Esophagus muscularis mucosa (tissue), 4 donors: ENCODE measurements around the gene OSR1. TPM values are rescaled to one million over a fixed set of nuclear protein-coding genes. Genes with fewer than 3 reads are reported as not detected.
A peak's percentile ranks its signal among the peaks of the same experiment; 100 is the strongest.

Source experiments
- DNase-seq: peaks from one replicate; pipeline ENCODE4 v3.0.0-alpha.2; 2017; ENCODE audit errors: extremely low spot score
- H3K27ac ChIP-seq, 4 donors: fragments of 200-600 bp; sonication (generic); replicated peaks in 1 of 4; 1 replicate in 3 of 4; 2 replicates in 1 of 4; pipeline ENCODE4 v1.5.1; 2016 to 2019; ENCODE audit warnings: mild to moderate bottlenecking in 1 of 4
- H3K27me3 ChIP-seq, 4 donors: fragments of 200-600 bp; sonication (generic); one replicate each; pipeline versions ENCODE4 v1.5.1 to v1.6.0; 2016 to 2019
- H3K36me3 ChIP-seq, 4 donors: fragments of 200-600 bp; sonication (generic); one replicate each; pipeline ENCODE4 v1.5.1; 2016 to 2019
- H3K4me1 ChIP-seq, 4 donors: fragments of 200-600 bp; sonication (generic); one replicate each; pipeline ENCODE4 v1.5.1; 2016 to 2019
- H3K4me3 ChIP-seq, 4 donors: fragments of 200-600 bp; sonication (generic); 1 replicate in 2 of 4; 2 replicates in 2 of 4; pipeline ENCODE4 v1.5.1; 2016 to 2019; ENCODE audit warnings: mild to moderate bottlenecking in 4 of 4, moderate library complexity in 1 of 4
- H3K9me3 ChIP-seq, 4 donors: fragments of 200-600 bp; sonication (generic); 1 replicate in 3 of 4; 2 replicates in 1 of 4; pipeline ENCODE4 v1.5.1; 2016 to 2019
- EP300 ChIP-seq: sonication (generic); formaldehyde crosslinking; IDR thresholded peaks from one replicate; pipeline ENCODE4 v1.6.1; 2017; ENCODE audit warnings: antibody characterized with exemption
- POLR2A ChIP-seq: fragments of 450-650 bp; IDR thresholded peaks from one replicate; pipeline ENCODE4 v1.6.1; 2017; ENCODE audit warnings: antibody characterized with exemption, moderate library complexity, mild to moderate bottlenecking, low read depth
- POLR2AphosphoS5 ChIP-seq, 2 donors: sonication (generic); formaldehyde crosslinking; IDR thresholded peaks; one replicate each; pipeline ENCODE4 v1.6.1; 2017; ENCODE audit warnings: antibody characterized with exemption in 2 of 2
- WGBS: methylation state at CpG from one replicate; pipeline ENCODE4 v1.1.5; 2018; 5-methylcytosine and 5-hydroxymethylcytosine counted together
- intact Hi-C: fragments of 100-400 bp; cut with DNase I; formaldehyde crosslinking; loops from one replicate; pipeline ENCODE4 v1.15.1; 2023
- total RNA-seq, 4 donors: library from RNA; depleted of rRNA; stranded (reverse); fragments of >200 nt; gene quantifications; one replicate each; pipeline versions ENCODE4 v1.1.0 to v1.2.1, GENCODE V29; 2016
- TF ChIP-seq, protein P1 (sequence below), 3 experiments: fragments of 200-600 bp in 2 of 3; fragments of 450-650 bp in 1 of 3; sonication (generic) in 2 of 3; IDR thresholded peaks; one replicate each; pipeline ENCODE4 v1.5.1; 2017 to 2019; ENCODE audit warnings: antibody characterized with exemption in 3 of 3, mild to moderate bottlenecking in 2 of 3, moderate library complexity in 1 of 3

Gene OSR1
- total RNA-seq, 4 donors from 2014 or later, result 50.3 to 99.6 (median 74.7) TPM

GRCh38 chr2:19351899-19352697, 6.3 kb downstream of the OSR1 start:
- Histone ChIP-seq H3K27ac (peak overlapping the region; percentile 87 to 94 (median 91)), H3K4me1 (peaks cover 21 to 86% (median 74%) of the 10 kb centered on the region in 4 donors), H3K36me3 (peaks cover 5 to 31% (median 13%) of the 10 kb centered on the region in 4 donors), H3K27me3 (peaks cover 0 to 47% (median 0%) of the 10 kb centered on the region in 4 donors), H3K4me3 (peak overlapping the region; percentile 33 to 90 (median 36)), H3K9me3 (no peaks in the 10 kb centered on the region)
- DNase-seq, result peak; percentile 84
- intact Hi-C loops, result loop anchor here (5.0 to 10.0 kb wide), 2 partner anchors 510 to 703 kb away; partner anchors contain the start of gene LAPTM4A
- TF ChIP-seq POLR2AphosphoS5 (IDR thresholded peaks at IDR 0.05) (peak in 1 of 2 donors; percentile 42), EP300 (no peak)
- WGBS, result 27% methylated on average over 29 of the region's 29 CpGs

DNA sequence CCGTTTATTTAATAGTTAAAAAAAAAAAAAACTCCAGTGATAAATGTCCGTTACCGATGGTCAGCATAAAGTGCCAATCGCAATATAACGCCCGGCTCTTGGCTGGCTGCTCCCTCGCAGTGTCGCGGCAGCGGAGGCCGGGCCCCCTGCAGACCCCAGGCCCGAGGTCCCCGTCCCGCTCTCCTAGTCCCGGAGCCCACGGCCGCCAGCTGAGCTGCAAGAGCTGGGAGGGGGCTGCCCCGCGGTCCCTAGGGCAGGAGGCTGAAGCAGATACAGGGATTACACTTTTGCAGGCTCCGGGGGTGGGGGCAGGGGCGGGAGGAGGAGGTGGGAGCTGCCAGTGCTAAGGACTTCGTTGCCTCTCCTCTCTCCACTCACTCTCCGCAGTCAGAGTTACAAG, 6.9 kb downstream of the OSR1 start:
- no peak for DNase-seq
- peaks cover 26 to 86% (median 77%) of the 10 kb centered on the region in 4 donors for H3K4me1 ChIP-seq
- intact Hi-C loops, result loop anchor here (5.0 to 10.0 kb wide), 2 partner anchors 511 to 703 kb away; partner anchors contain the start of gene LAPTM4A
- no peaks in the 10 kb centered on the region for H3K9me3 ChIP-seq
- H3K36me3 ChIP-seq, result peaks cover 5 to 31% (median 13%) of the 10 kb centered on the region in 4 donors
- 17% methylated on average over 23 of the region's 23 CpGs for WGBS
- peaks cover 0 to 41% (median 0%) of the 10 kb centered on the region in 4 donors for H3K27me3 ChIP-seq
- peak overlapping the region; percentile 87 to 94 (median 91) for H3K27ac ChIP-seq
- H3K4me3 ChIP-seq, result peak overlapping the region; percentile 33 to 90 (median 36)
- no peak for TF ChIP-seq POLR2A
- TF ChIP-seq, protein P1, sequence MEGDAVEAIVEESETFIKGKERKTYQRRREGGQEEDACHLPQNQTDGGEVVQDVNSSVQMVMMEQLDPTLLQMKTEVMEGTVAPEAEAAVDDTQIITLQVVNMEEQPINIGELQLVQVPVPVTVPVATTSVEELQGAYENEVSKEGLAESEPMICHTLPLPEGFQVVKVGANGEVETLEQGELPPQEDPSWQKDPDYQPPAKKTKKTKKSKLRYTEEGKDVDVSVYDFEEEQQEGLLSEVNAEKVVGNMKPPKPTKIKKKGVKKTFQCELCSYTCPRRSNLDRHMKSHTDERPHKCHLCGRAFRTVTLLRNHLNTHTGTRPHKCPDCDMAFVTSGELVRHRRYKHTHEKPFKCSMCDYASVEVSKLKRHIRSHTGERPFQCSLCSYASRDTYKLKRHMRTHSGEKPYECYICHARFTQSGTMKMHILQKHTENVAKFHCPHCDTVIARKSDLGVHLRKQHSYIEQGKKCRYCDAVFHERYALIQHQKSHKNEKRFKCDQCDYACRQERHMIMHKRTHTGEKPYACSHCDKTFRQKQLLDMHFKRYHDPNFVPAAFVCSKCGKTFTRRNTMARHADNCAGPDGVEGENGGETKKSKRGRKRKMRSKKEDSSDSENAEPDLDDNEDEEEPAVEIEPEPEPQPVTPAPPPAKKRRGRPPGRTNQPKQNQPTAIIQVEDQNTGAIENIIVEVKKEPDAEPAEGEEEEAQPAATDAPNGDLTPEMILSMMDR (IDR thresholded peaks at IDR 0.05), result no peak
- no peak for TF ChIP-seq POLR2AphosphoS5 (IDR thresholded peaks at IDR 0.05)
- no peak for TF ChIP-seq EP300

GRCh38 chr2:19350678-19351401, 7.6 kb downstream of the OSR1 start:
- H3K9me3 ChIP-seq, result no peaks in the 10 kb centered on the region
- peak overlapping the region; percentile 87 to 94 (median 91) for H3K27ac ChIP-seq
- H3K27me3 ChIP-seq, result peaks cover 0 to 34% (median 0%) of the 10 kb centered on the region in 4 donors
- no peak for TF ChIP-seq POLR2A
- no peak for TF ChIP-seq POLR2AphosphoS5 (IDR thresholded peaks at IDR 0.05)
- TF ChIP-seq EP300, result no peak
- TF ChIP-seq, protein P1 (IDR thresholded peaks at IDR 0.05), result no peak
- peaks cover 5 to 31% (median 13%) of the 10 kb centered on the region in 4 donors for H3K36me3 ChIP-seq
- peak overlapping the region; percentile 35 to 90 (median 43) for H3K4me3 ChIP-seq
- DNase-seq, result peak; percentile 90
- intact Hi-C loops, result loop anchor here (5.0 to 10.0 kb wide), 2 partner anchors 511 to 704 kb away; partner anchors contain the start of gene LAPTM4A
- peaks cover 26 to 88% (median 77%) of the 10 kb centered on the region in 4 donors for H3K4me1 ChIP-seq
- WGBS, result 46% methylated on average over 26 of the region's 30 CpGs

GRCh38 chr2:19349911-19350677, 8.3 kb downstream of the OSR1 start:
- intact Hi-C loops, result loop anchor here (5.0 to 10.0 kb wide), 2 partner anchors 512 to 705 kb away; partner anchors contain the start of gene LAPTM4A
- TF ChIP-seq POLR2AphosphoS5 (IDR thresholded peaks at IDR 0.05), result peak; percentile 49 to 50
- TF ChIP-seq POLR2A, result no peak
- TF ChIP-seq EP300, result no peak
- TF ChIP-seq, protein P1 (IDR thresholded peaks at IDR 0.05), result peak; percentile 81 to 89 (median 82)
- Histone ChIP-seq H3K4me3 (peak overlapping the region; percentile 33 to 90 (median 43)), H3K9me3 (no peaks in the 10 kb centered on the region), H3K36me3 (peaks cover 5 to 31% (median 13%) of the 10 kb centered on the region in 4 donors), H3K4me1 (peaks cover 26 to 82% (median 71%) of the 10 kb centered on the region in 4 donors), H3K27ac (peak overlapping the region; percentile 87 to 94 (median 91)), H3K27me3 (peaks cover 0 to 28% (median 0%) of the 10 kb centered on the region in 4 donors)
- peak; percentile 92 for DNase-seq
- 77% methylated on average over 6 of the region's 47 CpGs for WGBS
